Liver (tissue), 9 donors: ENCODE results near the gene FADS2. TPM values are rescaled to one million over a fixed set of nuclear protein-coding genes. Genes with fewer than 3 reads are reported as not detected.

Source experiments
- DNase-seq: peaks from one replicate; pipeline ENCODE4 v3.0.0-alpha.2; 2017; ENCODE audit warnings: low spot score
- H3K27ac ChIP-seq, 2 donors: one replicate each; pipeline ENCODE4 v1.7.0; 2013; ENCODE audit warnings: inconsistent platforms in 2 of 2, low read length in 2 of 2, control low read depth in 1 of 2, low read depth in 1 of 2, mild to moderate bottlenecking in 1 of 2
- H3K27me3 ChIP-seq, 4 donors: one replicate each; pipeline versions ENCODE4 v1.6.1 to v1.7.0; 2013; ENCODE audit warnings: low read length in 3 of 4, inconsistent platforms in 1 of 4, mild to moderate bottlenecking in 1 of 4, moderate library complexity in 1 of 4; ENCODE audit not compliant: control insufficient read depth in 4 of 4, insufficient read depth in 4 of 4
- H3K36me3 ChIP-seq, 4 donors: one replicate each; pipeline versions ENCODE4 v1.6.1 to v1.7.0; 2013; ENCODE audit warnings: low read length in 3 of 4, mild to moderate bottlenecking in 3 of 4, low read depth in 1 of 4, moderate library complexity in 1 of 4; ENCODE audit not compliant: control insufficient read depth in 4 of 4, insufficient read depth in 3 of 4
- H3K4me1 ChIP-seq, 4 donors: one replicate each; pipeline versions ENCODE4 v1.6.1 to v1.7.0; 2013; ENCODE audit warnings: low read length in 3 of 4, mild to moderate bottlenecking in 3 of 4, moderate library complexity in 1 of 4; ENCODE audit not compliant: control insufficient read depth in 4 of 4, insufficient read depth in 4 of 4
- H3K4me3 ChIP-seq, 3 donors: one replicate each; pipeline versions ENCODE4 v1.6.1 to v1.7.0; 2013; ENCODE audit warnings: low read length in 3 of 3, control low read depth in 1 of 3, low read depth in 1 of 3, mild to moderate bottlenecking in 1 of 3
- H3K9ac ChIP-seq, 2 donors: one replicate each; pipeline ENCODE4 v1.7.0; 2013; ENCODE audit warnings: low read length in 2 of 2, mild to moderate bottlenecking in 2 of 2, moderate library complexity in 2 of 2, control low read depth in 1 of 2, low read depth in 1 of 2
- H3K9me3 ChIP-seq, 4 donors: one replicate each; pipeline versions ENCODE4 v1.6.1 to v1.7.0; 2013; ENCODE audit warnings: low read length in 3 of 4; ENCODE audit not compliant: control insufficient read depth in 4 of 4
- ATF3 ChIP-seq: IDR thresholded peaks from 2 replicates; pipeline ENCODE4 v1.6.1; 2016; ENCODE audit warnings: antibody characterized with exemption
- CTCF ChIP-seq: fragments of 150-350 bp; IDR thresholded peaks from 2 replicates; pipeline ENCODE4 v1.5.1; 2017; ENCODE audit warnings: improper control_type of control experiment, low read depth, low read length; ENCODE audit not compliant: missing input control
- EGR1 ChIP-seq, 2 donors: IDR thresholded peaks; 2 replicates each; pipeline ENCODE4 v1.6.1; 2016 to 2018; ENCODE audit warnings: antibody characterized with exemption in 2 of 2, low read depth in 2 of 2
- FOXA1 ChIP-seq: IDR thresholded peaks from 2 replicates; pipeline ENCODE4 v1.6.1; 2016; ENCODE audit warnings: antibody characterized with exemption
- FOXA2 ChIP-seq: IDR thresholded peaks from 2 replicates; pipeline ENCODE4 v1.6.1; 2016; ENCODE audit warnings: antibody characterized with exemption
- GABPA ChIP-seq, 2 donors: IDR thresholded peaks in 1 of 2; conservative IDR thresholded peaks in 1 of 2; 2 replicates each; pipeline ENCODE4 v1.6.1; 2016; ENCODE audit warnings: antibody characterized with exemption in 2 of 2, mild to moderate bottlenecking in 1 of 2, moderate library complexity in 1 of 2
- HNF4A ChIP-seq, 2 donors: conservative IDR thresholded peaks; 2 replicates each; pipeline ENCODE4 v1.6.1; 2016; ENCODE audit warnings: antibody characterized with exemption in 2 of 2, mild to moderate bottlenecking in 2 of 2
- JUND ChIP-seq, 2 donors: IDR thresholded peaks; 2 replicates each; pipeline ENCODE4 v1.6.1; 2016; ENCODE audit warnings: antibody characterized with exemption in 2 of 2
- MAX ChIP-seq: IDR thresholded peaks from 2 replicates; pipeline ENCODE4 v1.6.1; 2016; ENCODE audit warnings: antibody characterized with exemption
- NR2F2 ChIP-seq: IDR thresholded peaks from 2 replicates; pipeline ENCODE4 v1.6.1; 2016; ENCODE audit warnings: antibody characterized with exemption
- RAD21 ChIP-seq, 2 donors: IDR thresholded peaks; 2 replicates each; pipeline ENCODE4 v1.6.1; 2016; ENCODE audit warnings: antibody characterized with exemption in 2 of 2, mild to moderate bottlenecking in 2 of 2
- REST ChIP-seq: IDR thresholded peaks from 2 replicates; pipeline ENCODE4 v1.6.1; 2016; ENCODE audit warnings: antibody characterized with exemption, mild to moderate bottlenecking
- RXRA ChIP-seq, 2 donors: IDR thresholded peaks; 2 replicates each; pipeline ENCODE4 v1.6.1; 2017 to 2018; ENCODE audit warnings: antibody characterized with exemption in 2 of 2, mild to moderate bottlenecking in 1 of 2
- SP1 ChIP-seq: IDR thresholded peaks from 2 replicates; pipeline ENCODE4 v1.6.1; 2018; ENCODE audit warnings: antibody characterized with exemption, mild to moderate bottlenecking
- TAF1 ChIP-seq: conservative IDR thresholded peaks from 2 replicates; pipeline ENCODE4 v1.6.1; 2016; ENCODE audit warnings: antibody characterized with exemption, mild to moderate bottlenecking
- YY1 ChIP-seq: IDR thresholded peaks from 2 replicates; pipeline ENCODE4 v1.6.1; 2016; ENCODE audit warnings: antibody characterized with exemption, mild to moderate bottlenecking
- WGBS: extraction: QIAGEN DNeasy Blood & Tissue Kit; methylation state at CpG from one replicate; pipeline ENCODE4 v1.1.7; 2013; 5-methylcytosine and 5-hydroxymethylcytosine counted together
- polyA plus RNA-seq, 2 donors: library from polyadenylated mRNA; stranded (reverse) in 1 of 2; unstranded in 1 of 2; fragments of 200-250 nt in 1 of 2; fragments of >200 nt in 1 of 2; fragmentation: Nextera tagmentation in 1 of 2; extraction: Ambion mirVana in 1 of 2; gene quantifications; one replicate each; pipeline versions ENCODE4 v1.2.1 to v1.2.3, GENCODE V29; 2013 to 2015
- total RNA-seq, 2 donors: library from RNA; depleted of rRNA; stranded (reverse); fragments of >200 nt; gene quantifications; one replicate each; pipeline ENCODE4 v1.2.3, GENCODE V29; 2014
- TF ChIP-seq, protein P1 (sequence below): IDR thresholded peaks from 2 replicates; pipeline ENCODE4 v1.6.1; 2016; ENCODE audit warnings: antibody characterized with exemption
- donor health status: healthy.
- donor health status: healthy.
- donor health status: healthy.
- donor health status: healthy.
- donor health status: healthy.

The FADS2 gene
- total and polyA plus RNA-seq, 4 donors = 2.8 to 281 (median 84.9) TPM

GRCh38 chr11:61885784-61886580 lies 57.9 kb downstream of the FADS2 start:
- H3K9ac ChIP-seq = no peak overlapping the region
- H3K9me3 ChIP-seq = no peaks in the 10 kb centered on the region
- H3K36me3 ChIP-seq = no peaks in the 10 kb centered on the region
- no peak for DNase-seq
- H3K4me1 ChIP-seq = peaks cover 3 to 7% (median 5%) of the 10 kb centered on the region in 4 donors
- H3K27ac ChIP-seq = no peak overlapping the region
- 96% methylated on average over 13 of the region's 13 CpGs for WGBS
- no peaks in the 10 kb centered on the region for H3K27me3 ChIP-seq
- H3K4me3 ChIP-seq = no peak overlapping the region
- TF ChIP-seq FOXA1 = no peak
- no peak for TF ChIP-seq MAX
- no peak for TF ChIP-seq CTCF
- TF ChIP-seq, protein P1, sequence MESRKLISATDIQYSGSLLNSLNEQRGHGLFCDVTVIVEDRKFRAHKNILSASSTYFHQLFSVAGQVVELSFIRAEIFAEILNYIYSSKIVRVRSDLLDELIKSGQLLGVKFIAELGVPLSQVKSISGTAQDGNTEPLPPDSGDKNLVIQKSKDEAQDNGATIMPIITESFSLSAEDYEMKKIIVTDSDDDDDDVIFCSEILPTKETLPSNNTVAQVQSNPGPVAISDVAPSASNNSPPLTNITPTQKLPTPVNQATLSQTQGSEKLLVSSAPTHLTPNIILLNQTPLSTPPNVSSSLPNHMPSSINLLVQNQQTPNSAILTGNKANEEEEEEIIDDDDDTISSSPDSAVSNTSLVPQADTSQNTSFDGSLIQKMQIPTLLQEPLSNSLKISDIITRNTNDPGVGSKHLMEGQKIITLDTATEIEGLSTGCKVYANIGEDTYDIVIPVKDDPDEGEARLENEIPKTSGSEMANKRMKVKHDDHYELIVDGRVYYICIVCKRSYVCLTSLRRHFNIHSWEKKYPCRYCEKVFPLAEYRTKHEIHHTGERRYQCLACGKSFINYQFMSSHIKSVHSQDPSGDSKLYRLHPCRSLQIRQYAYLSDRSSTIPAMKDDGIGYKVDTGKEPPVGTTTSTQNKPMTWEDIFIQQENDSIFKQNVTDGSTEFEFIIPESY = no peak
- no peak for TF ChIP-seq NR2F2
- TF ChIP-seq YY1 = no peak
- TF ChIP-seq JUND (IDR thresholded peaks at IDR 0.05) = no peak
- TF ChIP-seq GABPA (IDR thresholded peaks at IDR 0.05 in 1 of 2, conservative IDR thresholded peaks at IDR 0.05 in 1 of 2) = no peak
- TF ChIP-seq HNF4A (conservative IDR thresholded peaks at IDR 0.05) = no peak
- no peak for TF ChIP-seq SP1
- TF ChIP-seq TAF1 = no peak
- TF ChIP-seq RXRA (IDR thresholded peaks at IDR 0.05) = no peak
- no peak for TF ChIP-seq RAD21 (IDR thresholded peaks at IDR 0.05)

DNA sequence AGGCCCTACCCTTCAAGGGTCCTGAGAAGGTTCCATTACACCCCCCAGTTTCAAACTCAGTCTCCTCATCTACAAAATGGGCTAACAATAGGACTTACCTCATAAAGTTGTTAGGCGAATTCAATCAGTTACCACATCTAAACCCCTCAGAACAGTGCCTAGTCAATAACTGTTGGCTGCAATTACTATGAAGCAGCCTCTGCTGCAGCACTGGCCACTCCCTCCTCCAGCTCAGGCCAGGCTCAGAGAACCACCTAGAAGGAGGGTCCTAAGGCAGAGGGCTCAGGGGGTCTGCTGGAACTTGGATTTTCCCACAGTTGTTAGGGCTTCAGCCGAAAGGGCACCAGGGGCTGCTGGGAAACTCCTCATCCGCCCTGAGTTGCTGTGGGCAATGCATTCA lies 58.5 kb downstream of the FADS2 start:
- Histone ChIP-seq H3K9ac (no peak overlapping the region), H3K9me3 (no peaks in the 10 kb centered on the region), H3K27ac (no peak overlapping the region), H3K36me3 (no peaks in the 10 kb centered on the region), H3K4me3 (no peak overlapping the region), H3K4me1 (peaks cover 3 to 9% (median 8%) of the 10 kb centered on the region in 4 donors), H3K27me3 (no peaks in the 10 kb centered on the region)
- 97% methylated on average over 3 of the region's 3 CpGs for WGBS
- DNase-seq = no peak
- TF ChIP-seq MAX (no peak), FOXA2 (no peak), RAD21 (IDR thresholded peaks at IDR 0.05) (no peak), GABPA (IDR thresholded peaks at IDR 0.05 in 1 of 2, conservative IDR thresholded peaks at IDR 0.05 in 1 of 2) (no peak), ATF3 (no peak), CTCF (no peak), TAF1 (no peak), EGR1 (IDR thresholded peaks at IDR 0.05; ENCODE audit: low read depth in 2 of 2) (no peak), REST (no peak), NR2F2 (no peak)
- TF ChIP-seq, protein P1 = no peak
